Measurements from ENCODE around the gene ERF. TPM values are rescaled to one million over a fixed set of nuclear protein-coding genes. Genes with fewer than 3 reads are reported as not detected.

ERF gene
- total and polyA plus RNA-seq, 2 donors (not counting 3 experiments of a cell fraction or from before 2014, with no cell fraction given): 102 to 117 TPM

DNA sequence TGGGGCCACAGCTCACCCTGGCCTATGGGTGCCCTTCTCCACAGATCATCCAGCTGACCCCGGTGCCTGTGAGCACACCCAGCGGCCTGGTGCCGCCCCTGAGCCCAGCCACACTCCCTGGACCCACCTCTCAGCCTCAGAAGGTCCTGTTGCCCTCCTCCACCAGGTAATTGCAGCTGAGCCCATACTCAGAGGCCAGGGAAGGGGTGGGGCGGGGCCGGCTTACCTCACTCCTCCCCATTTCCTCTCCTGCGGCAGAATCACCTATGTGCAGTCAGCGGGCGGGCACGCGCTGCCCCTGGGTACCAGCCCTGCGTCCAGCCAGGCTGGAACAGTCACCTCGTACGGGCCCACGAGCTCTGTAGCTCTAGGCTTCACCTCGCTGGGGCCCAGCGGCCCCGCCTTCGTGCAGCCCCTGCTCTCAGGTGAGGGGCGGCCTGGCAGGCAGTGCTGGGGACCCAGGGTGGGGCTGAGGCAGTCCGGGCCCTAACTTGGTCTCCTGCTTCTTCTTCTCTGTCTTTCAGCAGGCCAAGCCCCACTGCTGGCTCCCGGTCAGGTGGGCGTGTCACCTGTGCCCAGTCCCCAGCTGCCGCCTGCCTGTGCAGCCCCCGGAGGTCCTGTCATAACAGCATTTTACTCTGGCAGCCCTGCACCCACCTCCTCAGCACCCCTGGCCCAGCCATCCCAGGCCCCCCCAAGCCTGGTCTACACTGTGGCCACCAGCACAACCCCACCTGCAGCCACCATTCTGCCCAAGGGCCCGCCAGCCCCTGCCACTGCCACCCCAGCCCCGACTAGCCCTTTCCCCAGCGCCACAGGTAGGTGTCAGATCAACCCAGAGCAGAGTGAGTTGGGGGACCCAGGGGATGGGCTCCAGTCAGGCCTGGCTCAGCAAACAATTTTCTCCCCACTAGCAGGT lies 37.4 kb upstream of the ERF start:
- Histone ChIP-seq H3K4me3 (replicated peaks in 1 of 3; ENCODE audit: insufficient read depth in 1 of 3, low read depth in 1 of 3, low read length in 3 of 3) (no peak overlapping the region), H3K4me2 (ENCODE audit: insufficient read depth, low read length) (no peak overlapping the region), H3K27me3 (ENCODE audit: control insufficient read depth in 2 of 2, insufficient read depth in 2 of 2, low read length in 2 of 2) (no peaks in the 10 kb centered on the region), H3K4me1 (ENCODE audit: control insufficient read depth, extremely low read depth, insufficient read depth, low read length) (no peaks in the 10 kb centered on the region), H3K79me2 (ENCODE audit: control insufficient read depth, insufficient read depth, low read length) (no peaks in the 10 kb centered on the region), H2AFZ (ENCODE audit: low read depth, low read length) (no peak overlapping the region), H4K20me1 (replicated peaks; ENCODE audit: control insufficient read depth, extremely low read depth, insufficient read depth, low read length) (no peaks in the 10 kb centered on the region), H3K27ac (ENCODE audit: insufficient read depth, low read depth, low read length) (no peak overlapping the region), H3K9me1 (replicated peaks; ENCODE audit: control insufficient read depth, extremely low read depth, insufficient read depth, low read length) (no peaks in the 10 kb centered on the region), H3K9ac (replicated peaks; ENCODE audit: extremely low read depth, insufficient read depth, low read length) (no peak overlapping the region), H3K36me3 (ENCODE audit: control insufficient read depth in 2 of 2, extremely low read depth in 1 of 2, insufficient read depth in 2 of 2, low read length in 2 of 2) (peaks cover 16 to 78% of the 10 kb centered on the region in 2 experiments), H3K9me3 (replicated peaks; ENCODE audit: control insufficient read depth, insufficient read depth, low read length) (no peaks in the 10 kb centered on the region)
- no peak for FAIRE-seq
- CTCF ChIA-PET: interaction anchor here (1.1 to 2.3 kb wide), 4 partner anchors 10 to 46 kb away, joined by 3 to 15 read pairs (median 4); partner anchors contain the start of genes PAFAH1B3 and PRR19
- no TSS peak for BruUV-seq (replicated peaks)
- DNase-seq (ENCODE audit: low read depth, low spot score): no peak
- POLR2A ChIA-PET: no interaction called here
- intact Hi-C loops (cut with micrococcal nuclease): no loop called here
- dilution Hi-C loops (cut with MboI; ENCODE audit: extremely low pct_ligation_motif_present, low sequenced_read_pairs): no loop called here
- TF ChIP-seq, protein P1, sequence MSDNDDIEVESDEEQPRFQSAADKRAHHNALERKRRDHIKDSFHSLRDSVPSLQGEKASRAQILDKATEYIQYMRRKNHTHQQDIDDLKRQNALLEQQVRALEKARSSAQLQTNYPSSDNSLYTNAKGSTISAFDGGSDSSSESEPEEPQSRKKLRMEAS (IDR thresholded peaks at IDR 0.05; ENCODE audit: insufficient read depth, insufficient read length): no peak
- TF ChIP-seq MYC (IDR thresholded peaks at IDR 0.05; ENCODE audit: low read depth, low read length): no peak
- TF ChIP-seq POLR2AphosphoS5 (IDR thresholded peaks at IDR 0.05; ENCODE audit: insufficient read depth, low read depth, low read length): no peak
- TF ChIP-seq POLR2A (IDR thresholded peaks at IDR 0.05; ENCODE audit: low read depth, low read length): no peak
- no peak for TF ChIP-seq FOS (IDR thresholded peaks at IDR 0.05; ENCODE audit: borderline replicate concordance, insufficient read depth, low read length)
- no peak for TF ChIP-seq GATA2 (IDR thresholded peaks at IDR 0.05; ENCODE audit: insufficient read depth, insufficient read length, low read depth, low read length)
- no peak for TF ChIP-seq JUN (IDR thresholded peaks at IDR 0.05; ENCODE audit: borderline replicate concordance, insufficient read depth, insufficient read length, low read depth)
- no peak for TF ChIP-seq CTCF (IDR thresholded peaks at IDR 0.05; ENCODE audit: extremely low read depth in 1 of 2, insufficient read depth in 1 of 2, low read depth in 1 of 2, low read length in 2 of 2)
